ENCODE results near the gene ZNF668.

DNA sequence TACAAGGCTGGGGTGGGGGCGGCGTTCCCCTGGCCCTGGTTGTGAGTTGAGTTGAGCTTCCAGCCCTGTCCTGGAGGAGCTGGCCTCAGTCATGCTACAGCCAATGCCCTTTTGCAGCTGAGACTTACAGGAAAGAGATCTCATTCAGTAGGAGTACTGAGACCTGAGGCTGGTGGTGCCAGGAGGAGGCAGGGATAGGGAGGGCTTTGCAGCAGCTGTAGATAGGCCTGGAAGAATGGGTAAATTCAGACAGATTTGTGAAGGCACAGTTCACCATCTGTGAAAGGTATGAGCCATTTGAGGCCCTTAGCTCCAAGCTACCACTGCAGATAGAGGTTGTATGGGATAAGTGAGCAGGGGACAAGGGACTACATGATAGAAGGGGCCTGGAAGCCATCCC, 35.0 kb downstream of the ZNF668 start:
- TF ChIP-seq ETS1 (IDR thresholded peaks at IDR 0.05): no peak
- TF ChIP-seq REST (IDR thresholded peaks at IDR 0.05; ENCODE audit: unreplicated experiment): no peak
- TF ChIP-seq, protein P1, sequence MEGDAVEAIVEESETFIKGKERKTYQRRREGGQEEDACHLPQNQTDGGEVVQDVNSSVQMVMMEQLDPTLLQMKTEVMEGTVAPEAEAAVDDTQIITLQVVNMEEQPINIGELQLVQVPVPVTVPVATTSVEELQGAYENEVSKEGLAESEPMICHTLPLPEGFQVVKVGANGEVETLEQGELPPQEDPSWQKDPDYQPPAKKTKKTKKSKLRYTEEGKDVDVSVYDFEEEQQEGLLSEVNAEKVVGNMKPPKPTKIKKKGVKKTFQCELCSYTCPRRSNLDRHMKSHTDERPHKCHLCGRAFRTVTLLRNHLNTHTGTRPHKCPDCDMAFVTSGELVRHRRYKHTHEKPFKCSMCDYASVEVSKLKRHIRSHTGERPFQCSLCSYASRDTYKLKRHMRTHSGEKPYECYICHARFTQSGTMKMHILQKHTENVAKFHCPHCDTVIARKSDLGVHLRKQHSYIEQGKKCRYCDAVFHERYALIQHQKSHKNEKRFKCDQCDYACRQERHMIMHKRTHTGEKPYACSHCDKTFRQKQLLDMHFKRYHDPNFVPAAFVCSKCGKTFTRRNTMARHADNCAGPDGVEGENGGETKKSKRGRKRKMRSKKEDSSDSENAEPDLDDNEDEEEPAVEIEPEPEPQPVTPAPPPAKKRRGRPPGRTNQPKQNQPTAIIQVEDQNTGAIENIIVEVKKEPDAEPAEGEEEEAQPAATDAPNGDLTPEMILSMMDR (conservative IDR thresholded peaks at IDR 0.05; ENCODE audit: low read depth in 2 of 2): no peak
- TF ChIP-seq, protein P2, sequence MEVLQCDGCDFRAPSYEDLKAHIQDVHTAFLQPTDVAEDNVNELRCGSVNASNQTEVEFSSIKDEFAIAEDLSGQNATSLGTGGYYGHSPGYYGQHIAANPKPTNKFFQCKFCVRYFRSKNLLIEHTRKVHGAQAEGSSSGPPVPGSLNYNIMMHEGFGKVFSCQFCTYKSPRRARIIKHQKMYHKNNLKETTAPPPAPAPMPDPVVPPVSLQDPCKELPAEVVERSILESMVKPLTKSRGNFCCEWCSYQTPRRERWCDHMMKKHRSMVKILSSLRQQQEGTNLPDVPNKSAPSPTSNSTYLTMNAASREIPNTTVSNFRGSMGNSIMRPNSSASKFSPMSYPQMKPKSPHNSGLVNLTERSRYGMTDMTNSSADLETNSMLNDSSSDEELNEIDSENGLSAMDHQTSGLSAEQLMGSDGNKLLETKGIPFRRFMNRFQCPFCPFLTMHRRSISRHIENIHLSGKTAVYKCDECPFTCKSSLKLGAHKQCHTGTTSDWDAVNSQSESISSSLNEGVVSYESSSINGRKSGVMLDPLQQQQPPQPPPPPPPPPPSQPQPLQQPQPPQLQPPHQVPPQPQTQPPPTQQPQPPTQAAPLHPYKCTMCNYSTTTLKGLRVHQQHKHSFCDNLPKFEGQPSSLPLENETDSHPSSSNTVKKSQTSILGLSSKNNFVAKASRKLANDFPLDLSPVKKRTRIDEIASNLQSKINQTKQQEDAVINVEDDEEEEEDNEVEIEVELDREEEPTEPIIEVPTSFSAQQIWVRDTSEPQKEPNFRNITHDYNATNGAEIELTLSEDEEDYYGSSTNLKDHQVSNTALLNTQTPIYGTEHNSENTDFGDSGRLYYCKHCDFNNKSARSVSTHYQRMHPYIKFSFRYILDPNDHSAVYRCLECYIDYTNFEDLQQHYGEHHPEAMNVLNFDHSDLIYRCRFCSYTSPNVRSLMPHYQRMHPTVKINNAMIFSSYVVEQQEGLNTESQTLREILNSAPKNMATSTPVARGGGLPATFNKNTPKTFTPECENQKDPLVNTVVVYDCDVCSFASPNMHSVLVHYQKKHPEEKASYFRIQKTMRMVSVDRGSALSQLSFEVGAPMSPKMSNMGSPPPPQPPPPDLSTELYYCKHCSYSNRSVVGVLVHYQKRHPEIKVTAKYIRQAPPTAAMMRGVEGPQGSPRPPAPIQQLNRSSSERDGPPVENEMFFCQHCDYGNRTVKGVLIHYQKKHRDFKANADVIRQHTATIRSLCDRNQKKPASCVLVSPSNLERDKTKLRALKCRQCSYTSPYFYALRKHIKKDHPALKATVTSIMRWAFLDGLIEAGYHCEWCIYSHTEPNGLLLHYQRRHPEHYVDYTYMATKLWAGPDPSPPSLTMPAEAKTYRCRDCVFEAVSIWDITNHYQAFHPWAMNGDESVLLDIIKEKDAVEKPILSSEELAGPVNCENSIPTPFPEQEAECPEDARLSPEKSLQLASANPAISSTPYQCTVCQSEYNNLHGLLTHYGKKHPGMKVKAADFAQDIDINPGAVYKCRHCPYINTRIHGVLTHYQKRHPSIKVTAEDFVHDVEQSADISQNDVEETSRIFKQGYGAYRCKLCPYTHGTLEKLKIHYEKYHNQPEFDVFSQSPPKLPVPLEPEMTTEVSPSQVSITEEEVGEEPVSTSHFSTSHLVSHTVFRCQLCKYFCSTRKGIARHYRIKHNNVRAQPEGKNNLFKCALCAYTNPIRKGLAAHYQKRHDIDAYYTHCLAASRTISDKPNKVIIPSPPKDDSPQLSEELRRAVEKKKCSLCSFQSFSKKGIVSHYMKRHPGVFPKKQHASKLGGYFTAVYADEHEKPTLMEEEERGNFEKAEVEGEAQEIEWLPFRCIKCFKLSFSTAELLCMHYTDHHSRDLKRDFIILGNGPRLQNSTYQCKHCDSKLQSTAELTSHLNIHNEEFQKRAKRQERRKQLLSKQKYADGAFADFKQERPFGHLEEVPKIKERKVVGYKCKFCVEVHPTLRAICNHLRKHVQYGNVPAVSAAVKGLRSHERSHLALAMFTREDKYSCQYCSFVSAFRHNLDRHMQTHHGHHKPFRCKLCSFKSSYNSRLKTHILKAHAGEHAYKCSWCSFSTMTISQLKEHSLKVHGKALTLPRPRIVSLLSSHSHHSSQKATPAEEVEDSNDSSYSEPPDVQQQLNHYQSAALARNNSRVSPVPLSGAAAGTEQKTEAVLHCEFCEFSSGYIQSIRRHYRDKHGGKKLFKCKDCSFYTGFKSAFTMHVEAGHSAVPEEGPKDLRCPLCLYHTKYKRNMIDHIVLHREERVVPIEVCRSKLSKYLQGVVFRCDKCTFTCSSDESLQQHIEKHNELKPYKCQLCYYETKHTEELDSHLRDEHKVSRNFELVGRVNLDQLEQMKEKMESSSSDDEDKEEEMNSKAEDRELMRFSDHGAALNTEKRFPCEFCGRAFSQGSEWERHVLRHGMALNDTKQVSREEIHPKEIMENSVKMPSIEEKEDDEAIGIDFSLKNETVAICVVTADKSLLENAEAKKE (CRISPR knock-in tag; IDR thresholded peaks at IDR 0.05): no peak
- TF ChIP-seq ZNF114 (CRISPR knock-in tag; IDR thresholded peaks at IDR 0.05): no peak
- TF ChIP-seq CREB1 (CRISPR knock-in tag; IDR thresholded peaks at IDR 0.05; ENCODE audit: low read depth): no peak
- TF ChIP-seq EZH2 (IDR thresholded peaks at IDR 0.05; ENCODE audit: low read depth, unreplicated experiment): no peak
- no peak for TF ChIP-seq POLR2AphosphoS5 (IDR thresholded peaks at IDR 0.05; ENCODE audit: low read depth)
- TF ChIP-seq EZH2phosphoT487 (IDR thresholded peaks at IDR 0.05; ENCODE audit: unreplicated experiment): no peak
- TF ChIP-seq ZNF331 (CRISPR knock-in tag; IDR thresholded peaks at IDR 0.05; ENCODE audit: low read depth): no peak
- TF ChIP-seq JUNB (IDR thresholded peaks at IDR 0.05; ENCODE audit: unreplicated experiment): no peak
- no peak for TF ChIP-seq NANOG (IDR thresholded peaks at IDR 0.05; ENCODE audit: borderline replicate concordance)
